ENCODE measurements around the gene BAD.

GRCh38 chr11:64314805-64315561, 30.5 kb upstream of the BAD start:
- TF ChIP-seq, protein P1, sequence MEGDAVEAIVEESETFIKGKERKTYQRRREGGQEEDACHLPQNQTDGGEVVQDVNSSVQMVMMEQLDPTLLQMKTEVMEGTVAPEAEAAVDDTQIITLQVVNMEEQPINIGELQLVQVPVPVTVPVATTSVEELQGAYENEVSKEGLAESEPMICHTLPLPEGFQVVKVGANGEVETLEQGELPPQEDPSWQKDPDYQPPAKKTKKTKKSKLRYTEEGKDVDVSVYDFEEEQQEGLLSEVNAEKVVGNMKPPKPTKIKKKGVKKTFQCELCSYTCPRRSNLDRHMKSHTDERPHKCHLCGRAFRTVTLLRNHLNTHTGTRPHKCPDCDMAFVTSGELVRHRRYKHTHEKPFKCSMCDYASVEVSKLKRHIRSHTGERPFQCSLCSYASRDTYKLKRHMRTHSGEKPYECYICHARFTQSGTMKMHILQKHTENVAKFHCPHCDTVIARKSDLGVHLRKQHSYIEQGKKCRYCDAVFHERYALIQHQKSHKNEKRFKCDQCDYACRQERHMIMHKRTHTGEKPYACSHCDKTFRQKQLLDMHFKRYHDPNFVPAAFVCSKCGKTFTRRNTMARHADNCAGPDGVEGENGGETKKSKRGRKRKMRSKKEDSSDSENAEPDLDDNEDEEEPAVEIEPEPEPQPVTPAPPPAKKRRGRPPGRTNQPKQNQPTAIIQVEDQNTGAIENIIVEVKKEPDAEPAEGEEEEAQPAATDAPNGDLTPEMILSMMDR (IDR thresholded peaks at IDR 0.05) = no peak
- TF ChIP-seq POLR2A (IDR thresholded peaks at IDR 0.05) = no peak

Measured in body of pancreas (tissue), 4 donors.